Ishikawa (cell line): ENCODE results near the gene TRPV2.

ENCODE experiments used
- CEBPB ChIP-seq: IDR thresholded peaks from 2 replicates; pipeline ENCODE4 v1.6.1; 2012
- CREB1 ChIP-seq: IDR thresholded peaks from 2 replicates; pipeline ENCODE4 v1.6.1; 2012; ENCODE audit warnings: low read depth
- EGR1 ChIP-seq: IDR thresholded peaks from 2 replicates; pipeline ENCODE4 v1.6.1; 2012
- EP300 ChIP-seq: IDR thresholded peaks from 2 replicates; pipeline ENCODE4 v1.6.1; 2012; ENCODE audit warnings: borderline replicate concordance
- FOXM1 ChIP-seq: IDR thresholded peaks from 2 replicates; pipeline ENCODE4 v1.6.1; 2012; ENCODE audit warnings: low read depth, borderline replicate concordance
- NFIC ChIP-seq: IDR thresholded peaks from 2 replicates; pipeline ENCODE4 v1.6.1; 2012
- RAD21 ChIP-seq: IDR thresholded peaks from 2 replicates; pipeline ENCODE4 v1.6.1; 2012; ENCODE audit warnings: low read depth
- TAF1 ChIP-seq: IDR thresholded peaks from 2 replicates; pipeline ENCODE4 v1.6.1; 2012; ENCODE audit warnings: low read depth, mild to moderate bottlenecking
- TCF12 ChIP-seq: IDR thresholded peaks from 2 replicates; pipeline ENCODE4 v1.6.1; 2012; ENCODE audit warnings: low read depth
- TEAD4 ChIP-seq: IDR thresholded peaks from 2 replicates; pipeline ENCODE4 v1.6.1; 2012
- YY1 ChIP-seq: IDR thresholded peaks from 2 replicates; pipeline ENCODE4 v1.6.1; 2012; ENCODE audit warnings: low read depth
- ZBTB7A ChIP-seq: IDR thresholded peaks from 2 replicates; pipeline ENCODE4 v1.6.1; 2012; ENCODE audit warnings: low read depth
- TF ChIP-seq, protein P1 (sequence below): IDR thresholded peaks from 2 replicates; pipeline ENCODE4 v1.6.1; 2012
- TF ChIP-seq, protein P2 (sequence below): IDR thresholded peaks from 2 replicates; pipeline ENCODE4 v1.6.1; 2012
- TF ChIP-seq, protein P3 (sequence below): IDR thresholded peaks from 2 replicates; pipeline ENCODE4 v1.6.1; 2012; ENCODE audit warnings: low read depth, mild to moderate bottlenecking

The TRPV2 gene

DNA sequence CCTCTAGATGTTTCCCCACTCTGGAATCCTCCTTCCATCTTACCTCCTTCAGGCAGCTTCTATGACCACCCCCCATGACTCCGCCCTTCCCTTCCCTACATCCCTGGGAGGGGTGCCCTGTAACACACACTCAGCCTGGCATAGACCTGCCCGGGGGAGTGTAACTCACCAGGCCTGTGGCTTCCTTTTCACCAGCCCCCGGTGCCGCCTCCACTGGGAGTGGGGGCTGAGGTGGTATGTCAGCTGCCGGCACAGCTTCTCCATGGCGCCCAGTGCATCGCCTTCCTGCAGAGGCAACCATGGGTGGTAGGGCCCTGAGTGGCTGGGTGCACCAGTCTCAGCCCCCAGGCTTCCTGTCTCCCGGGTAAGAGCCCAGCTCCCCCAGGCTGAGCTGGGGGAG, 32.3 kb downstream of the TRPV2 start:
- TF ChIP-seq, protein P1, sequence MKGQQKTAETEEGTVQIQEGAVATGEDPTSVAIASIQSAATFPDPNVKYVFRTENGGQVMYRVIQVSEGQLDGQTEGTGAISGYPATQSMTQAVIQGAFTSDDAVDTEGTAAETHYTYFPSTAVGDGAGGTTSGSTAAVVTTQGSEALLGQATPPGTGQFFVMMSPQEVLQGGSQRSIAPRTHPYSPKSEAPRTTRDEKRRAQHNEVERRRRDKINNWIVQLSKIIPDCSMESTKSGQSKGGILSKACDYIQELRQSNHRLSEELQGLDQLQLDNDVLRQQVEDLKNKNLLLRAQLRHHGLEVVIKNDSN: no peak
- TF ChIP-seq YY1 (no peak), FOXM1 (no peak), TAF1 (no peak), TCF12 (no peak), EP300 (no peak), RAD21 (no peak), ZBTB7A (no peak), CEBPB (no peak), CREB1 (no peak), TEAD4 (no peak), EGR1 (no peak), NFIC (no peak)
- TF ChIP-seq, protein P2, sequence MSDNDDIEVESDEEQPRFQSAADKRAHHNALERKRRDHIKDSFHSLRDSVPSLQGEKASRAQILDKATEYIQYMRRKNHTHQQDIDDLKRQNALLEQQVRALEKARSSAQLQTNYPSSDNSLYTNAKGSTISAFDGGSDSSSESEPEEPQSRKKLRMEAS: no peak
- TF ChIP-seq, protein P3, sequence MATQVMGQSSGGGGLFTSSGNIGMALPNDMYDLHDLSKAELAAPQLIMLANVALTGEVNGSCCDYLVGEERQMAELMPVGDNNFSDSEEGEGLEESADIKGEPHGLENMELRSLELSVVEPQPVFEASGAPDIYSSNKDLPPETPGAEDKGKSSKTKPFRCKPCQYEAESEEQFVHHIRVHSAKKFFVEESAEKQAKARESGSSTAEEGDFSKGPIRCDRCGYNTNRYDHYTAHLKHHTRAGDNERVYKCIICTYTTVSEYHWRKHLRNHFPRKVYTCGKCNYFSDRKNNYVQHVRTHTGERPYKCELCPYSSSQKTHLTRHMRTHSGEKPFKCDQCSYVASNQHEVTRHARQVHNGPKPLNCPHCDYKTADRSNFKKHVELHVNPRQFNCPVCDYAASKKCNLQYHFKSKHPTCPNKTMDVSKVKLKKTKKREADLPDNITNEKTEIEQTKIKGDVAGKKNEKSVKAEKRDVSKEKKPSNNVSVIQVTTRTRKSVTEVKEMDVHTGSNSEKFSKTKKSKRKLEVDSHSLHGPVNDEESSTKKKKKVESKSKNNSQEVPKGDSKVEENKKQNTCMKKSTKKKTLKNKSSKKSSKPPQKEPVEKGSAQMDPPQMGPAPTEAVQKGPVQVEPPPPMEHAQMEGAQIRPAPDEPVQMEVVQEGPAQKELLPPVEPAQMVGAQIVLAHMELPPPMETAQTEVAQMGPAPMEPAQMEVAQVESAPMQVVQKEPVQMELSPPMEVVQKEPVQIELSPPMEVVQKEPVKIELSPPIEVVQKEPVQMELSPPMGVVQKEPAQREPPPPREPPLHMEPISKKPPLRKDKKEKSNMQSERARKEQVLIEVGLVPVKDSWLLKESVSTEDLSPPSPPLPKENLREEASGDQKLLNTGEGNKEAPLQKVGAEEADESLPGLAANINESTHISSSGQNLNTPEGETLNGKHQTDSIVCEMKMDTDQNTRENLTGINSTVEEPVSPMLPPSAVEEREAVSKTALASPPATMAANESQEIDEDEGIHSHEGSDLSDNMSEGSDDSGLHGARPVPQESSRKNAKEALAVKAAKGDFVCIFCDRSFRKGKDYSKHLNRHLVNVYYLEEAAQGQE: no peak

DNA sequence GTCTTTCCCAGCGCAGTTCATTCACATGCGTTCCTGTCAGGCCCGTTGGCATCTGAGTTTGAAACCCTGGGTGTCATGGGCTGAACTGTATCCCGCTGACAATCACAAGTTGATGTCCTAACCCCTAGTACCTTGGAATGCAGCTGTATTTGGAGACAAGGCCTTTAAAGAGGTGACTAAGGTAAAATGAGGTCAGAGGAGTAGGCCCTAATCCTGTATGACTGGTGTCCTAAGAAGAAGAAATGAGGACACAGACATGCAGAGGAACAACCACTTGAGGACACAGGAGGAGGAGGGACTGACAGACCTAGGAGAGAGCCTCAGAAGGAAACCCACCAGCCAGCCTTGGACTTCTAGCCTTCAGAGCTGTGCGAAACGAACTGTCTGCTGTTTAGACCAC, 33.1 kb downstream of the TRPV2 start:
- TF ChIP-seq, protein P3: no peak
- TF ChIP-seq FOXM1 (no peak), YY1 (no peak), ZBTB7A (no peak), TAF1 (no peak), NFIC (no peak), TCF12 (no peak), EP300 (no peak), CREB1 (no peak), RAD21 (no peak), EGR1 (no peak), CEBPB (no peak), TEAD4 (no peak)
- TF ChIP-seq, protein P1: no peak
- TF ChIP-seq, protein P2: no peak

DNA sequence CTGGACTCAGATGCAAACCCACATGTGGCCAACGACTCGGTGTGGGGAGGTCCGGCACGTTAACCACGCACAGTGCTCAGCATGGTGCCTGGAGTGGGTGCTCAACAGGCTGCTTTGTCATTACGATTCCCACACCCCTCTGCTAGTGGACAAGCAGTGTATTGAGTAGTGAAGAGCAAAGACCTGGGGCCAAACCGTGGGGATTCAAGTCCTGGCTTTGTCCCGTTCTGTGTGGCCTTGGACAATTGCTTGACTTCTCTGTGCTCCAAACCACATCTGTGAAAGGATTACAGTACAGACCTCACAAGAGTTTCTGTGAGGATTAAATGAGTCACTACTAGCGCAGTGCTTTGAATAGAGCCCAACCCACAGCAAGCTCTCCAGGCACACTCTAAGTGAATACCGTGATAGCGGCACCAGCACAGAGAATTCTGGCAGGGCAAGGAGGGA, 33.8 kb downstream of the TRPV2 start:
- TF ChIP-seq CEBPB (no peak), YY1 (no peak), RAD21 (no peak), EGR1 (no peak), ZBTB7A (no peak), CREB1 (no peak), TCF12 (no peak)
- TF ChIP-seq, protein P2: no peak

DNA sequence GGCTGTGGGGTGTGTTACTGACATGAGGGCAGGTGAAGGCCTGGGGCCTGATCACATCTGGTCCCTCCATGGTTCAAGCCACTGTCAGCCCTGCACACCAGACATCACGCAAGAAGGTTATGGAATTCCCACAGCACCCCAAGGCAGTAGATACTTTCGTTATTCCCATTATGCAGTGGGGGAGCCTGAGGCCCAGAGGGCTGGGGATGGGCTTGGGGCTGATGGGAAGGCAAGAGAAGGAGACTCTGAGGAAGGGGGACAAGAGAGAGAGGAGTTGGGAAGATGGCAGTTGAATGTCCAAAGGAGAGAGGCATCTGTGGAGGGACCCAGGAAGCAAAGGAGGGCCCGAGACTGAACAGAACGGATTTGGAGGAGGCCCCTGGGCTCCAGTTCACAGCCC, 34.7 kb downstream of the TRPV2 start:
- TF ChIP-seq NFIC: no peak
- TF ChIP-seq, protein P1: no peak
- no peak for TF ChIP-seq TEAD4
- TF ChIP-seq RAD21: no peak
- no peak for TF ChIP-seq TAF1
- no peak for TF ChIP-seq EGR1
- TF ChIP-seq YY1: no peak
- no peak for TF ChIP-seq EP300
- TF ChIP-seq CEBPB: no peak
- no peak for TF ChIP-seq ZBTB7A
- TF ChIP-seq, protein P3: no peak
- no peak for TF ChIP-seq CREB1
- TF ChIP-seq, protein P2: no peak
- TF ChIP-seq FOXM1: no peak
